Esophagus squamous epithelium (tissue), 5 donors: ENCODE results near the gene CMTM1. TPM values are rescaled to one million over a fixed set of nuclear protein-coding genes. Genes with fewer than 3 reads are reported as not detected.

Experiments
- DNase-seq: peaks from one replicate; lab custom pipeline; 2025; lab: John Stamatoyannopoulos, UW
- H3K27ac ChIP-seq, 4 donors: fragments of 200-600 bp; sonication (generic); one replicate each; pipeline ENCODE4 v1.5.1; 2016 to 2019; ENCODE audit warnings: mild to moderate bottlenecking in 1 of 4
- H3K27me3 ChIP-seq, 4 donors: fragments of 200-600 bp; sonication (generic); 1 replicate in 3 of 4; 2 replicates in 1 of 4; pipeline versions ENCODE4 v1.5.1 to v1.6.0; 2017 to 2021; ENCODE audit warnings: antibody characterized with exemption in 1 of 4
- H3K36me3 ChIP-seq, 3 donors: fragments of 200-600 bp; sonication (generic); one replicate each; pipeline ENCODE4 v1.5.1; 2016 to 2019
- H3K4me1 ChIP-seq, 3 donors: fragments of 200-600 bp; sonication (generic); one replicate each; pipeline ENCODE4 v1.5.1; 2017 to 2019
- H3K4me3 ChIP-seq, 4 donors: fragments of 200-600 bp; sonication (generic); 1 replicate in 3 of 4; 2 replicates in 1 of 4; pipeline ENCODE4 v1.5.1; 2016 to 2019; ENCODE audit warnings: mild to moderate bottlenecking in 2 of 4, moderate library complexity in 1 of 4
- H3K9me3 ChIP-seq, 3 donors: fragments of 200-600 bp; sonication (generic); one replicate each; pipeline ENCODE4 v1.5.1; 2016 to 2019
- CTCF ChIP-seq, 6 experiments: fragments of 450-650 bp in 4 of 6; fragments of 200-600 bp in 2 of 6; sonication (generic) in 2 of 6; IDR thresholded peaks; one replicate each; pipeline ENCODE4 v1.5.1; 2016 to 2019; ENCODE audit warnings: antibody characterized with exemption in 6 of 6, mild to moderate bottlenecking in 4 of 6, moderate library complexity in 4 of 6
- POLR2A ChIP-seq, 4 donors: fragments of 450-650 bp; IDR thresholded peaks; one replicate each; pipeline ENCODE4 v1.6.1; 2017; ENCODE audit warnings: antibody characterized with exemption in 4 of 4, mild to moderate bottlenecking in 4 of 4, moderate library complexity in 3 of 4
- WGBS, 2 donors: methylation state at CpG; one replicate each; pipeline ENCODE4 v1.1.5; 2018; 5-methylcytosine and 5-hydroxymethylcytosine counted together
- intact Hi-C: fragments of 100-400 bp; cut with DNase I; formaldehyde crosslinking; loops from one replicate; pipeline ENCODE4 v1.15.0; 2022
- total RNA-seq, 4 donors: library from RNA; depleted of rRNA; stranded (reverse); fragments of >200 nt; gene quantifications; one replicate each; pipeline ENCODE4 v1.1.0, GENCODE V29; 2016
- donor health status: DM: yes; HTN: yes; CAD: no.

CMTM1 gene
- total RNA-seq, 4 donors from 2014 or later = 1.3 to 1.5 TPM; not detected in 2

- Histone ChIP-seq H3K4me1 (peaks cover 30 to 74% (median 55%) of the 10 kb centered on the region in 3 donors), H3K36me3 (peaks cover 1 to 49% (median 7%) of the 10 kb centered on the region in 3 donors), H3K27ac (peak overlapping the region; percentile 38 to 92 (median 74)), H3K27me3 (no peaks in the 10 kb centered on the region), H3K4me3 (no peak overlapping the region), H3K9me3 (no peaks in the 10 kb centered on the region)
- DNase-seq = no peak
- TF ChIP-seq POLR2A (IDR thresholded peaks at IDR 0.05) = no peak
- 81 to 90% methylated on average over 7 to 10 of the region's 11 CpGs for WGBS, 2 donors
- intact Hi-C loops = no loop called here
These were observed 43.2 kb upstream of the CMTM1 start for GRCh38 chr16:66522816-66523590.

- Histone ChIP-seq H3K27me3 (no peaks in the 10 kb centered on the region), H3K4me3 (no peak overlapping the region), H3K27ac (peak overlapping the region; percentile 32 to 92 (median 74)), H3K4me1 (peaks cover 27 to 65% (median 53%) of the 10 kb centered on the region in 3 donors), H3K9me3 (no peaks in the 10 kb centered on the region), H3K36me3 (peaks cover 11 to 58% (median 12%) of the 10 kb centered on the region in 3 donors)
- intact Hi-C loops = no loop called here
- DNase-seq = no peak
- 62 to 63% methylated on average over 9 of the region's 9 CpGs for WGBS, 2 donors
- TF ChIP-seq POLR2A (IDR thresholded peaks at IDR 0.05) (no peak), CTCF (IDR thresholded peaks at IDR 0.05) (no peak)
These were observed 42.3 kb upstream of the CMTM1 start for GRCh38 chr16:66523861-66524354.

- intact Hi-C loops = no loop called here
- peaks cover 23 to 57% (median 46%) of the 10 kb centered on the region in 3 donors for H3K4me1 ChIP-seq
- peaks cover 16 to 63% (median 19%) of the 10 kb centered on the region in 3 donors for H3K36me3 ChIP-seq
These were observed 41.6 kb upstream of the CMTM1 start for GRCh38 chr16:66524601-66525164.

GRCh38 chr16:66525396-66526180 is 40.7 kb upstream of the CMTM1 start:
- no peaks in the 10 kb centered on the region for H3K27me3 ChIP-seq
- 86 to 89% methylated on average over 9 of the region's 9 CpGs for WGBS, 2 donors
- H3K4me1 ChIP-seq = peaks cover 18 to 48% (median 37%) of the 10 kb centered on the region in 3 donors
- no peak for DNase-seq
- intact Hi-C loops = no loop called here
- no peak overlapping the region for H3K4me3 ChIP-seq
- H3K9me3 ChIP-seq = no peaks in the 10 kb centered on the region
- TF ChIP-seq CTCF (IDR thresholded peaks at IDR 0.05) (no peak), POLR2A (IDR thresholded peaks at IDR 0.05) (no peak)
- H3K36me3 ChIP-seq = peaks cover 24 to 65% (median 25%) of the 10 kb centered on the region in 3 donors
- peak overlapping the region in 3 of 4 donors; percentile 43 to 92 (median 66) for H3K27ac ChIP-seq

More at GRCh38 chr16:66524601-66525164, 41.6 kb upstream of the CMTM1 start:
- no peak overlapping the region for H3K4me3 ChIP-seq
- peak overlapping the region; percentile 47 to 92 (median 74) for H3K27ac ChIP-seq
- DNase-seq = no peak
- TF ChIP-seq CTCF (IDR thresholded peaks at IDR 0.05) (peak in 2 of 6 experiments; percentile 19 to 35), POLR2A (IDR thresholded peaks at IDR 0.05) (peak in 1 of 4 donors; percentile 36)
- WGBS, 2 donors = 42 to 79% methylated on average over 3 to 4 of the region's 6 CpGs
- H3K9me3 ChIP-seq = no peaks in the 10 kb centered on the region
- no peaks in the 10 kb centered on the region for H3K27me3 ChIP-seq

GRCh38 chr16:66528294-66528693 is 37.9 kb upstream of the CMTM1 start:
- WGBS, 2 donors = 92 to 94% methylated on average over 5 of the region's 5 CpGs
- peaks cover 24 to 92% (median 33%) of the 10 kb centered on the region in 3 donors for H3K36me3 ChIP-seq
- no peak for TF ChIP-seq POLR2A (IDR thresholded peaks at IDR 0.05)
- no peak for TF ChIP-seq CTCF (IDR thresholded peaks at IDR 0.05)
- no peaks in the 10 kb centered on the region for H3K27me3 ChIP-seq
- DNase-seq = no peak
- H3K9me3 ChIP-seq = no peaks in the 10 kb centered on the region
- intact Hi-C loops = no loop called here
- H3K4me1 ChIP-seq = peaks cover 0 to 21% (median 11%) of the 10 kb centered on the region in 3 donors
- H3K4me3 ChIP-seq = no peak overlapping the region
- no peak overlapping the region for H3K27ac ChIP-seq
